ENCODE measurements around the gene PIP5K1B. TPM values are rescaled to one million over a fixed set of nuclear protein-coding genes. Genes with fewer than 3 reads are reported as not detected.

Gene PIP5K1B
- total RNA-seq, 1 donor from 2014 or later: 0.87 TPM

DNA sequence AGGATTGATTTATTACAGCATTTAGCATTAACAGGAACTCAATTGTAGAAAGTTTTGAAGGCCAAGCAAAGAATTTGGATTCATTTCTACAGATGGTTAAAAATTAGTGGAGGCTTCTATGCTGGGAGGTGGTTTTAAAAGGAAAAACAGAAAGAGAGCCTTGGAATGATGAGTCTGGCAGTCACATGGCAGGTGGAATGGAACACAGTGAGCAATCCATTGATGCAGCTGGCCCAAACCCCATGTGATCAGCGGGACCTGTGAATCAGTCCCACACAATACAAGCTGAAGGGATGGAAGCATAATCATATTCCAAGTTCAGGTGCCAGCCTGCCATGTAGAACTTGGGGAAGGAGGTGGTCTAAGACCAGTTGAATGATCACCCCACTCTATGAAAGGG is 147.9 kb downstream of the PIP5K1B start:
- Mint-ChIP-seq H3K27me3 (ENCODE audit: low read depth) (peaks cover 12% of the 10 kb centered on the region), H3K4me1 (no peaks in the 10 kb centered on the region), H3K27ac (no peak overlapping the region), H3K4me3 (no peak overlapping the region), H3K36me3 (no peaks in the 10 kb centered on the region), H3K9me3 (no peaks in the 10 kb centered on the region)
- TF ChIP-seq CTCF (IDR thresholded peaks at IDR 0.05; ENCODE audit: unreplicated experiment): no peak
- DNase-seq (ENCODE audit: low spot score in 2 of 2, unreplicated experiment in 2 of 2): no peak

GRCh38 chr9:68859347-68859746 is 154.3 kb downstream of the PIP5K1B start:
- no peaks in the 10 kb centered on the region for H3K9me3 Mint-ChIP-seq
- no peak for DNase-seq (ENCODE audit: low spot score in 2 of 2, unreplicated experiment in 2 of 2)
- H3K27ac Mint-ChIP-seq: no peak overlapping the region
- H3K4me3 Mint-ChIP-seq: no peak overlapping the region
- no peak for TF ChIP-seq CTCF (IDR thresholded peaks at IDR 0.05; ENCODE audit: unreplicated experiment)
- peaks cover 2% of the 10 kb centered on the region for H3K4me1 Mint-ChIP-seq
- H3K27me3 Mint-ChIP-seq (ENCODE audit: low read depth): peaks cover 12% of the 10 kb centered on the region
- no peaks in the 10 kb centered on the region for H3K36me3 Mint-ChIP-seq

DNA sequence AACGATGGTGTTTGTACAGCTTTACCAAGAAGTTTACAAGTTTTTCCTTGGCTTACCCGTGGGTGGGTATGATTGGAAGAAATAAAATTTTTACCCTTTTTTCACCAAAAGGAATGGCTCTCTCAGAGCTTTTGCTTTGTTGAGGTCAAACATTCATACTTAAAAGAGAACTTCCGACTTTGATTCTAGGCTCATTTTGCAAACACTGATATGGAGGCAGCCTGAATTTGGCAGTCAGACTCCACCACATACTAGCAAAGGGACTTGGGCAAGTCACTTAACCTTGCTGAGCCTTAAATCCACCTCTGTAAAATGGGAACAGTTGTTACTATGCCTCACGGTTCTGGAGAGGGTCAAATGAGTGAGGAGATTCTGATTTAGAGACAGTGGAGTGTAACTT is 155.4 kb downstream of the PIP5K1B start:
- H3K9me3 Mint-ChIP-seq: no peaks in the 10 kb centered on the region
- H3K36me3 Mint-ChIP-seq: no peaks in the 10 kb centered on the region
- no peak for DNase-seq (ENCODE audit: low spot score in 2 of 2, unreplicated experiment in 2 of 2)
- H3K4me1 Mint-ChIP-seq: peaks cover 2% of the 10 kb centered on the region
- H3K27me3 Mint-ChIP-seq (ENCODE audit: low read depth): peaks cover 10% of the 10 kb centered on the region
- no peak overlapping the region for H3K4me3 Mint-ChIP-seq
- H3K27ac Mint-ChIP-seq: no peak overlapping the region
- no peak for TF ChIP-seq CTCF (IDR thresholded peaks at IDR 0.05; ENCODE audit: unreplicated experiment)

DNA sequence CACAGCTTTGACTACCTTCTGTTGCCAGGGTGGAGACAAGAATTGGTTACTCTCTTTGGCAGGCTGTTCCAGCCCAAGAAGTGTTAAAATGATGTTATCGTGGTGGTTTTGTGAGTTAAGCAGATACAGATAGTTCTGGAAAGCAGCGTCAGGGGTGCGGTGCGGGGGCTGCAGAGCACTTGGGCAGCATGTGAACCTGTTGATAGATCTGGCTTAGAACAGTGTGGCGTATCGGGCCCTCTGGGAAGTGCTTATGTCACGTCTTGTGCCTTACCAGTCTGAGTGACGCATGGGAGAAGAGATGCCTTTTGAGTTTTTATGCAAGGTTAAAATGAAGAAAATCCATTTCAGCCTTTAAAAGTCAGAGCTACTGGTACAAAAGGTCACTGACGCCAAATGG is 156.4 kb downstream of the PIP5K1B start:
- peaks cover under 1% of the 10 kb centered on the region for H3K27me3 Mint-ChIP-seq (ENCODE audit: low read depth)
- peaks cover 2% of the 10 kb centered on the region for H3K4me1 Mint-ChIP-seq
- no peak overlapping the region for H3K27ac Mint-ChIP-seq
- no peaks in the 10 kb centered on the region for H3K36me3 Mint-ChIP-seq
- DNase-seq (ENCODE audit: low spot score in 2 of 2, unreplicated experiment in 2 of 2): no peak
- no peak overlapping the region for H3K4me3 Mint-ChIP-seq
- TF ChIP-seq CTCF (IDR thresholded peaks at IDR 0.05; ENCODE audit: unreplicated experiment): no peak
- H3K9me3 Mint-ChIP-seq: no peaks in the 10 kb centered on the region

GRCh38 chr9:68867066-68867465 is 162.0 kb downstream of the PIP5K1B start:
- no peak overlapping the region for H3K4me3 Mint-ChIP-seq
- H3K27ac Mint-ChIP-seq: no peak overlapping the region
- no peaks in the 10 kb centered on the region for H3K36me3 Mint-ChIP-seq
- H3K27me3 Mint-ChIP-seq (ENCODE audit: low read depth): no peaks in the 10 kb centered on the region
- no peak for DNase-seq (ENCODE audit: low spot score in 2 of 2, unreplicated experiment in 2 of 2)
- peaks cover 1% of the 10 kb centered on the region for H3K4me1 Mint-ChIP-seq
- H3K9me3 Mint-ChIP-seq: no peaks in the 10 kb centered on the region
- TF ChIP-seq CTCF (IDR thresholded peaks at IDR 0.05; ENCODE audit: unreplicated experiment): no peak

- peaks cover 4% of the 10 kb centered on the region for H3K4me1 Mint-ChIP-seq
- TF ChIP-seq CTCF (IDR thresholded peaks at IDR 0.05; ENCODE audit: unreplicated experiment): no peak
- H3K27ac Mint-ChIP-seq: no peak overlapping the region
- H3K27me3 Mint-ChIP-seq (ENCODE audit: low read depth): no peaks in the 10 kb centered on the region
- no peak for DNase-seq (ENCODE audit: low spot score in 2 of 2, unreplicated experiment in 2 of 2)
- no peaks in the 10 kb centered on the region for H3K9me3 Mint-ChIP-seq
- H3K36me3 Mint-ChIP-seq: no peaks in the 10 kb centered on the region
- H3K4me3 Mint-ChIP-seq: no peak overlapping the region
Observed at GRCh38 chr9:68869022-68869421, 164.0 kb downstream of the PIP5K1B start.

Measured in mesothelial cell of epicardium (in vitro differentiated cells).